Measurements from ENCODE around the gene ALK.

Gene ALK

GRCh38 chr2:29900971-29901633 lies 20.3 kb downstream of the ALK start:
- DNase-seq, result no peak

- DNase-seq, result no peak
These were observed 22.4 kb downstream of the ALK start for GRCh38 chr2:29898999-29899398.

GRCh38 chr2:29894822-29895614 lies 26.4 kb downstream of the ALK start:
- DNase-seq, result no peak

- no peak for DNase-seq
These were observed 28.7 kb downstream of the ALK start for GRCh38 chr2:29892585-29893259.

- no peak for DNase-seq
These were observed 40.2 kb downstream of the ALK start for GRCh38 chr2:29881089-29881730.

GRCh38 chr2:29880084-29880483 lies 41.3 kb downstream of the ALK start:
- DNase-seq, result no peak

GRCh38 chr2:29879456-29879855 lies 41.9 kb downstream of the ALK start:
- DNase-seq, result no peak

- no peak for DNase-seq
These were observed 42.5 kb downstream of the ALK start for GRCh38 chr2:29878898-29879297.

- no peak for DNase-seq
These were observed 45.0 kb downstream of the ALK start for GRCh38 chr2:29876374-29876773.

GRCh38 chr2:29874745-29875144 lies 46.6 kb downstream of the ALK start:
- no peak for DNase-seq

GRCh38 chr2:29872870-29873269 lies 48.5 kb downstream of the ALK start:
- DNase-seq, result no peak

GRCh38 chr2:29871541-29871940 lies 49.8 kb downstream of the ALK start:
- DNase-seq, result no peak

- DNase-seq, result no peak
These were observed 55.9 kb downstream of the ALK start for GRCh38 chr2:29865512-29865911.

GRCh38 chr2:29864988-29865387 lies 56.4 kb downstream of the ALK start:
- no peak for DNase-seq

GRCh38 chr2:29855924-29856639 lies 65.3 kb downstream of the ALK start:
- no peak for DNase-seq

GRCh38 chr2:29850794-29851193 lies 70.6 kb downstream of the ALK start:
- DNase-seq, result no peak

GRCh38 chr2:29848566-29849310 lies 72.6 kb downstream of the ALK start:
- DNase-seq, result no peak

- no peak for DNase-seq
These were observed 73.5 kb downstream of the ALK start for GRCh38 chr2:29847886-29848285.

- no peak for DNase-seq
These were observed 76.6 kb downstream of the ALK start for GRCh38 chr2:29844713-29845326.

GRCh38 chr2:29841386-29842004 lies 79.9 kb downstream of the ALK start:
- DNase-seq, result no peak

- no peak for DNase-seq
These were observed 82.1 kb downstream of the ALK start for GRCh38 chr2:29839306-29839705.

Measured in activated gamma-delta T cell (primary cell).